ENCODE measurements around the gene RNF220. TPM values are rescaled to one million over a fixed set of nuclear protein-coding genes. Genes with fewer than 3 reads are reported as not detected.

Gene RNF220
- total and polyA plus RNA-seq, 2 of the 4 experiments (the other 2 are of a cell fraction): 71.8 to 77.1 TPM

DNA sequence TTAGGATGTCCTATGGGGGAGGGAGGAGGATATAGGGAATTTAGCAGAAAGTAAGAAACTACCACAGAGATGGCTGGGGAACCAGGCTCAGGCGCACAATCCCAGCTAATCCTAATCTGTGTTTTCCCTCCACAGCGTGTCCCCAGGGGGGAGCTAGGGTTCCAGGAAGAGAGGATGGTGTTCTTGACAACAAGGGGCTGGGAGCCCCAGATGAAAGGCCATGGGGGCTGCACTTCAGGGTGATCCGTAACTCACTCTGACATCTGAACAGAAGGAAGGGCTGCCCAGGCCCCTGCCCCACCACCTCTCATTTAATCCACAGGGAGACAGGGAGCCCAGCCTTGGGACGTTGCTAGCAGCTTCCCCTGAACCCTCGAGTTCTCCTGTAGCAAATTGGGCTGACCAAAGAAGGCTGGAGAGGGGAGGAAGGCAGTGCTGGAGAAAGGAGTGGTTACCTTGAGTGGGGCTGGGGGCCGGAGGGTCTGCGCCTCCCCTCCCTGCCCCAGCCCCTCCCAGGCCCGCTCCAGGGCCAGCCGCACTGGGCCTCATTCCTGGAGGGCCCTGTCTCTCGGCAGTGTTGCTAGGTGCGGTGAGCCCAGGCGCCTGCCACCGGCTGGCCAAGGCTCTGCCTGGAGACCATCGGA, 137.5 kb downstream of the RNF220 start:
- no peaks in the 10 kb centered on the region for H3K9me3 ChIP-seq (ENCODE audit: control insufficient read depth, insufficient read depth, low read length)
- H3K9me1 ChIP-seq (ENCODE audit: insufficient read depth, low read length): no peaks in the 10 kb centered on the region
- H2BK20ac ChIP-seq (ENCODE audit: low read depth, low read length): no peak overlapping the region
- no peak overlapping the region for H4K5ac ChIP-seq (ENCODE audit: low read depth, low read length)
- H2AK5ac ChIP-seq (ENCODE audit: low read depth, low read length): no peak overlapping the region
- H3K4me1 ChIP-seq (ENCODE audit: control insufficient read depth, insufficient read depth, low read length): no peaks in the 10 kb centered on the region
- in situ Hi-C loops (cut with MboI; ENCODE audit: low sequenced_read_pairs) (no loop called here), dilution Hi-C loops (cut with HindIII; ENCODE audit: low sequenced_read_pairs, unreplicated experiment) (no loop called here), intact Hi-C loops (cut with micrococcal nuclease) (no loop called here)
- no peak overlapping the region for H2BK5ac ChIP-seq (ENCODE audit: low read depth, low read length, poor library complexity, severe bottlenecking)
- H4K8ac ChIP-seq (ENCODE audit: low read depth in 2 of 2, low read length in 2 of 2): no peak overlapping the region
- no peak for DNase-seq
- ChIA-PET CTCF (no interaction called here), POLR2A (ENCODE audit: unreplicated experiment) (no interaction called here)
- BruUV-seq (replicated peaks): no TSS peak
- H3K4ac ChIP-seq (ENCODE audit: low read depth, low read length): no peak overlapping the region
- peaks cover 65% of the 10 kb centered on the region for H3K27me3 ChIP-seq (ENCODE audit: control insufficient read depth, insufficient read depth, low read length)
- no peak overlapping the region for H3K27ac ChIP-seq (ENCODE audit: insufficient read depth, low read length)
- H2AK9ac ChIP-seq (replicated peaks; ENCODE audit: low read depth, low read length, poor library complexity): no peak overlapping the region
- no peak overlapping the region for H3K4me3 ChIP-seq (ENCODE audit: insufficient read depth, low read depth, low read length)
- no peak overlapping the region for H3K23ac ChIP-seq (ENCODE audit: low read depth, low read length)
- no peak overlapping the region for H3K56ac ChIP-seq (ENCODE audit: extremely low read depth, insufficient read depth, low read length)
- H3K14ac ChIP-seq (replicated peaks; ENCODE audit: low read depth, low read length): no peak overlapping the region
- no peaks in the 10 kb centered on the region for H3K36me3 ChIP-seq (ENCODE audit: control insufficient read depth, insufficient read depth, low read length)
- no peak overlapping the region for H2BK15ac ChIP-seq (ENCODE audit: low read depth, low read length)
- H2AFZ ChIP-seq (replicated peaks; ENCODE audit: low read length, poor library complexity): no peak overlapping the region
- TF ChIP-seq MAFK (IDR thresholded peaks at IDR 0.05; ENCODE audit: low read depth, low read length) (no peak), CHD1 (IDR thresholded peaks at IDR 0.05; ENCODE audit: low read depth, low read length) (no peak), MXI1 (IDR thresholded peaks at IDR 0.05; ENCODE audit: borderline replicate concordance, low read depth, low read length) (no peak), BHLHE40 (IDR thresholded peaks at IDR 0.05; ENCODE audit: low read depth, low read length) (no peak), RCOR1 (IDR thresholded peaks at IDR 0.05; ENCODE audit: insufficient replicate concordance, low read length) (no peak), SMC3 (IDR thresholded peaks at IDR 0.05; ENCODE audit: low read depth, low read length) (no peak), FOS (IDR thresholded peaks at IDR 0.05; ENCODE audit: low read depth, low read length) (no peak), RAD21 (IDR thresholded peaks at IDR 0.05; ENCODE audit: low read length) (no peak), CEBPB (IDR thresholded peaks at IDR 0.05; ENCODE audit: low read depth, low read length) (no peak), NFE2L2 (IDR thresholded peaks at IDR 0.05; ENCODE audit: low read depth, low read length) (no peak)
- TF ChIP-seq, protein P1, sequence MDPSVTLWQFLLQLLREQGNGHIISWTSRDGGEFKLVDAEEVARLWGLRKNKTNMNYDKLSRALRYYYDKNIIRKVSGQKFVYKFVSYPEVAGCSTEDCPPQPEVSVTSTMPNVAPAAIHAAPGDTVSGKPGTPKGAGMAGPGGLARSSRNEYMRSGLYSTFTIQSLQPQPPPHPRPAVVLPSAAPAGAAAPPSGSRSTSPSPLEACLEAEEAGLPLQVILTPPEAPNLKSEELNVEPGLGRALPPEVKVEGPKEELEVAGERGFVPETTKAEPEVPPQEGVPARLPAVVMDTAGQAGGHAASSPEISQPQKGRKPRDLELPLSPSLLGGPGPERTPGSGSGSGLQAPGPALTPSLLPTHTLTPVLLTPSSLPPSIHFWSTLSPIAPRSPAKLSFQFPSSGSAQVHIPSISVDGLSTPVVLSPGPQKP (IDR thresholded peaks at IDR 0.05; ENCODE audit: borderline replicate concordance, low read depth, low read length): no peak
- TF ChIP-seq, protein P2, sequence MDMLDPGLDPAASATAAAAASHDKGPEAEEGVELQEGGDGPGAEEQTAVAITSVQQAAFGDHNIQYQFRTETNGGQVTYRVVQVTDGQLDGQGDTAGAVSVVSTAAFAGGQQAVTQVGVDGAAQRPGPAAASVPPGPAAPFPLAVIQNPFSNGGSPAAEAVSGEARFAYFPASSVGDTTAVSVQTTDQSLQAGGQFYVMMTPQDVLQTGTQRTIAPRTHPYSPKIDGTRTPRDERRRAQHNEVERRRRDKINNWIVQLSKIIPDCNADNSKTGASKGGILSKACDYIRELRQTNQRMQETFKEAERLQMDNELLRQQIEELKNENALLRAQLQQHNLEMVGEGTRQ (IDR thresholded peaks at IDR 0.05; ENCODE audit: low read depth, low read length): no peak
- WGBS, 2 experiments (ENCODE audit: extremely low coverage in 2 of 2, insufficient read length in 1 of 2): no CpG with 5 or more reads among the region's 14 CpGs
- H3K4me2 ChIP-seq (ENCODE audit: low read depth, low read length): no peak overlapping the region
- H4K91ac ChIP-seq (ENCODE audit: insufficient read depth, low read depth, low read length): no peak overlapping the region
- H4K20me1 ChIP-seq (ENCODE audit: insufficient read depth, low read length): no peaks in the 10 kb centered on the region
- H2BK120ac ChIP-seq (ENCODE audit: low read depth, low read length): no peak overlapping the region
- no peak overlapping the region for H3K18ac ChIP-seq (ENCODE audit: low read depth, low read length)
- no peak for ATAC-seq (ENCODE audit: low read depth)
- no peak overlapping the region for H3K9ac ChIP-seq (ENCODE audit: low read depth, low read length)
- no peaks in the 10 kb centered on the region for H3K79me1 ChIP-seq (ENCODE audit: low read depth in 1 of 2, low read length in 2 of 2)
